Tibial nerve (tissue), 4 donors: ENCODE results near the gene DNMT3A.

ENCODE experiments used
- EP300 ChIP-seq, 2 donors: sonication (generic); formaldehyde crosslinking; IDR thresholded peaks; one replicate each; pipeline ENCODE4 v1.6.1; 2017; ENCODE audit warnings: antibody characterized with exemption in 2 of 2, mild to moderate bottlenecking in 1 of 2
- TF ChIP-seq, protein P1 (sequence below), 5 experiments: fragments of 200-600 bp in 3 of 5; fragments of 450-650 bp in 2 of 5; sonication (generic) in 3 of 5; IDR thresholded peaks; one replicate each; pipeline ENCODE4 v1.5.1; 2016 to 2019; ENCODE audit warnings: antibody characterized with exemption in 5 of 5, mild to moderate bottlenecking in 3 of 5, moderate library complexity in 2 of 5

DNA sequence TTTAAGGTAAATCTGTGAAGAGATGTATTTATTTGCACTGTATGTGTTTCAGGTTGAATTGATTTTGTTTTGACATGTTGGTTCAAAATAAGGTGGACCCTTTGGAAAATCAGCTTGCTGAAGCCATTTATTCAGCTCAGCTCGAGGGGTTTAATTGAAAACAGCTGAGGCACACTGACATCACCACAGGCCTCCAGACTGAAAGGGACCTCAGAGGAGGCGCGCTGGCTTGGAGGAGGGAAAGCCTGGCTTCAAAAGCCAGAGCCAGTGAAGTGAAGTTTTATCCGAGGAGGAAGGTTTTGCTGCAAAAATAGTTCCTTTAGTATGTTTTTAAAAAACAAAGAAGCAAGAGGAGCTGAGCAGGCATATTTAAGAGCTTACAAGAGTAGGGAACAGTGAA lies 26.9 kb upstream of the DNMT3A start:
- TF ChIP-seq EP300 (IDR thresholded peaks at IDR 0.05): no peak
- TF ChIP-seq, protein P1, sequence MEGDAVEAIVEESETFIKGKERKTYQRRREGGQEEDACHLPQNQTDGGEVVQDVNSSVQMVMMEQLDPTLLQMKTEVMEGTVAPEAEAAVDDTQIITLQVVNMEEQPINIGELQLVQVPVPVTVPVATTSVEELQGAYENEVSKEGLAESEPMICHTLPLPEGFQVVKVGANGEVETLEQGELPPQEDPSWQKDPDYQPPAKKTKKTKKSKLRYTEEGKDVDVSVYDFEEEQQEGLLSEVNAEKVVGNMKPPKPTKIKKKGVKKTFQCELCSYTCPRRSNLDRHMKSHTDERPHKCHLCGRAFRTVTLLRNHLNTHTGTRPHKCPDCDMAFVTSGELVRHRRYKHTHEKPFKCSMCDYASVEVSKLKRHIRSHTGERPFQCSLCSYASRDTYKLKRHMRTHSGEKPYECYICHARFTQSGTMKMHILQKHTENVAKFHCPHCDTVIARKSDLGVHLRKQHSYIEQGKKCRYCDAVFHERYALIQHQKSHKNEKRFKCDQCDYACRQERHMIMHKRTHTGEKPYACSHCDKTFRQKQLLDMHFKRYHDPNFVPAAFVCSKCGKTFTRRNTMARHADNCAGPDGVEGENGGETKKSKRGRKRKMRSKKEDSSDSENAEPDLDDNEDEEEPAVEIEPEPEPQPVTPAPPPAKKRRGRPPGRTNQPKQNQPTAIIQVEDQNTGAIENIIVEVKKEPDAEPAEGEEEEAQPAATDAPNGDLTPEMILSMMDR (IDR thresholded peaks at IDR 0.05): no peak
